Mammary epithelial cell (primary cell): Measurements from ENCODE around the gene TRIM56.

Experiments used
- EZH2 ChIP-seq: IDR thresholded peaks from 2 replicates; pipeline ENCODE4 v1.6.1; 2012; ENCODE audit warnings: low read length, inconsistent platforms, borderline replicate concordance
- TF ChIP-seq, protein P1 (sequence below), 2 donors: IDR thresholded peaks in 1 of 2; conservative IDR thresholded peaks in 1 of 2; 2 replicates each; pipeline ENCODE4 v1.5.1; 2011 to 2012; ENCODE audit warnings: inconsistent platforms in 2 of 2, low read length in 2 of 2, mild to moderate bottlenecking in 2 of 2, control low read depth in 1 of 2, low read depth in 1 of 2; ENCODE audit not compliant: insufficient read depth in 1 of 2; ENCODE audit errors: extremely low read depth in 1 of 2

DNA sequence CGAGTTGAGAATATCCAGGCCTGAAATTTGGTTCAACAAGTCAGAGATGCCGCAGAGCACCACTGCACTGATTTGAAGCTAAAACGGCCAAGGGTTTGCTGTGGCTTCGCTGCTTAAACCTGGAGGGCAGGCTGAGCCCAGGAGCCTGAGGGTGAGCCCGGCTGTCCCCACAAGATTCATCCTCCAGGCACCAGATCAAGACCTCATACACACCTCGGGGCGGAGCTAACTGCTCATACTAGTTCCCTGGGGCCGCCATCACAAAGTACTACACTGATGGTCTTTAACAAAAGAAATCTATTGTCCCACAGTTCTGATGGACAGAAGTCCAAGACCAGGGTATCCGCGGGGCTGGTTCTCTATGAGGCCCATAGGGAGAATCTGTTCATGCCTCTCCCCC, 16.9 kb upstream of the TRIM56 start:
- TF ChIP-seq, protein P1, sequence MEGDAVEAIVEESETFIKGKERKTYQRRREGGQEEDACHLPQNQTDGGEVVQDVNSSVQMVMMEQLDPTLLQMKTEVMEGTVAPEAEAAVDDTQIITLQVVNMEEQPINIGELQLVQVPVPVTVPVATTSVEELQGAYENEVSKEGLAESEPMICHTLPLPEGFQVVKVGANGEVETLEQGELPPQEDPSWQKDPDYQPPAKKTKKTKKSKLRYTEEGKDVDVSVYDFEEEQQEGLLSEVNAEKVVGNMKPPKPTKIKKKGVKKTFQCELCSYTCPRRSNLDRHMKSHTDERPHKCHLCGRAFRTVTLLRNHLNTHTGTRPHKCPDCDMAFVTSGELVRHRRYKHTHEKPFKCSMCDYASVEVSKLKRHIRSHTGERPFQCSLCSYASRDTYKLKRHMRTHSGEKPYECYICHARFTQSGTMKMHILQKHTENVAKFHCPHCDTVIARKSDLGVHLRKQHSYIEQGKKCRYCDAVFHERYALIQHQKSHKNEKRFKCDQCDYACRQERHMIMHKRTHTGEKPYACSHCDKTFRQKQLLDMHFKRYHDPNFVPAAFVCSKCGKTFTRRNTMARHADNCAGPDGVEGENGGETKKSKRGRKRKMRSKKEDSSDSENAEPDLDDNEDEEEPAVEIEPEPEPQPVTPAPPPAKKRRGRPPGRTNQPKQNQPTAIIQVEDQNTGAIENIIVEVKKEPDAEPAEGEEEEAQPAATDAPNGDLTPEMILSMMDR (conservative IDR thresholded peaks at IDR 0.05 in 1 of 2, IDR thresholded peaks at IDR 0.05 in 1 of 2; ENCODE audit: extremely low read depth in 1 of 2, insufficient read depth in 1 of 2, low read depth in 1 of 2, low read length in 2 of 2), result no peak
- no peak for TF ChIP-seq EZH2
